CD4-positive, alpha-beta T cell (primary cell): Measurements from ENCODE around the gene ZNF215. TPM values are rescaled to one million over a fixed set of nuclear protein-coding genes. Genes with fewer than 3 reads are reported as not detected.

Experiments
- ATAC-seq: fragments of 200-7000 bp; cut with Tn5 transposase; one replicate; pipeline ENCODE4 v1.10.0; 2022; ENCODE audit warnings: mild to moderate bottlenecking; ENCODE audit not compliant: poor library complexity
- CTCF ChIA-PET: fragments of 350-600 bp; sonication (Branson Sonifier 250); formaldehyde crosslinking; loops from one replicate; lab custom pipeline; 2021; ENCODE audit warnings: antibody characterized with exemption, inconsistent platforms; lab: Charles Lee
- POLR2A ChIA-PET: fragments of 350-600 bp; sonication (Branson Sonifier 250); formaldehyde crosslinking; loops from one replicate; lab custom pipeline; 2021; ENCODE audit warnings: antibody characterized with exemption, inconsistent platforms; lab: Charles Lee
- DNase-seq, 14 experiments: peaks; one replicate each; pipeline ENCODE4 v3.0.0-alpha.2; 2013 to 2020; ENCODE audit warnings: mixed read lengths in 2 of 14
- H3K27ac ChIP-seq, 2 donors: one replicate each; pipeline versions ENCODE4 v1.5.1 to v1.7.0; 2013; ENCODE audit warnings: low read length in 2 of 2, low read depth in 1 of 2, mild to moderate bottlenecking in 1 of 2
- H3K27me3 ChIP-seq, 2 experiments: 1 replicate in 1 of 2; 2 replicates in 1 of 2; pipeline versions ENCODE4 v1.6.1 to v1.7.0; 2013; ENCODE audit warnings: low read length in 2 of 2, control low read depth in 1 of 2, mild to moderate bottlenecking in 1 of 2, moderate library complexity in 1 of 2; ENCODE audit not compliant: insufficient read depth in 2 of 2, control insufficient read depth in 1 of 2
- H3K36me3 ChIP-seq: one replicate; pipeline ENCODE4 v1.6.1; 2013; ENCODE audit warnings: low read length, control low read depth; ENCODE audit not compliant: insufficient read depth
- H3K4me1 ChIP-seq: one replicate; pipeline ENCODE4 v1.6.1; 2013; ENCODE audit warnings: low read length, control low read depth; ENCODE audit not compliant: insufficient read depth
- H3K4me3 ChIP-seq: one replicate; pipeline ENCODE4 v1.5.1; 2013; ENCODE audit warnings: mild to moderate bottlenecking, low read length, moderate library complexity
- H3K9me3 ChIP-seq, 2 experiments: 1 replicate in 1 of 2; 2 replicates in 1 of 2; pipeline versions ENCODE4 v1.6.1 to v1.7.0; 2013; ENCODE audit warnings: low read length in 2 of 2, mild to moderate bottlenecking in 2 of 2, control low read depth in 1 of 2, moderate library complexity in 1 of 2; ENCODE audit not compliant: control insufficient read depth in 1 of 2, insufficient read depth in 1 of 2
- H3K27ac Mint-ChIP-seq: one replicate; pipeline ENCODE4 v1.8.0; 2020; ENCODE audit warnings: mixed read lengths
- H3K27me3 Mint-ChIP-seq: one replicate; pipeline ENCODE4 v1.8.0; 2021; ENCODE audit warnings: mixed read lengths
- H3K36me3 Mint-ChIP-seq: one replicate; pipeline ENCODE4 v1.8.0; 2021; ENCODE audit warnings: low read depth, mixed read lengths
- H3K4me1 Mint-ChIP-seq: one replicate; pipeline ENCODE4 v1.8.0; 2021; ENCODE audit warnings: low read depth, mixed read lengths
- H3K4me3 Mint-ChIP-seq: one replicate; pipeline ENCODE4 v1.8.0; 2020; ENCODE audit warnings: mild to moderate bottlenecking, mixed read lengths
- H3K9me3 Mint-ChIP-seq: one replicate; pipeline ENCODE4 v1.8.0; 2020; ENCODE audit warnings: mixed read lengths
- intact Hi-C, 2 experiments: fragments of 100-400 bp; cut with DNase I in 1 of 2; cut with micrococcal nuclease in 1 of 2; formaldehyde crosslinking; loops; one replicate each; pipeline versions ENCODE4 v1.15.1 to v1.9.0; 2023 to 2025; cut with DNase I, micrococcal nuclease
- total RNA-seq, 174 experiments: library from RNA in 2 of 174; stranded (reverse) in 2 of 174; gene quantifications; one replicate each; pipeline ENCODE4 v1.2.3 and lab custom pipeline; 2021 to 2026
- TF ChIP-seq, protein P1 (sequence below): fragments of 200-600 bp; IDR thresholded peaks from one replicate; pipeline ENCODE4 v1.8.0; 2022; ENCODE audit warnings: antibody characterized with exemption, mild to moderate bottlenecking

The ZNF215 gene
- total RNA-seq, 2 experiments from 2014 or later, result 0.87 to 1.1 TPM

- Histone ChIP-seq H3K4me1 (no peaks in the 10 kb centered on the region), H3K27me3 (no peaks in the 10 kb centered on the region), H3K4me3 (no peak overlapping the region), H3K9me3 (peaks cover 0 to 6% of the 10 kb centered on the region in 2 experiments), H3K27ac (no peak overlapping the region), H3K36me3 (no peaks in the 10 kb centered on the region)
- Mint-ChIP-seq H3K4me3 (no peak overlapping the region), H3K36me3 (no peaks in the 10 kb centered on the region), H3K27ac (no peak overlapping the region), H3K4me1 (no peaks in the 10 kb centered on the region), H3K9me3 (peaks cover 3% of the 10 kb centered on the region), H3K27me3 (peaks cover 6% of the 10 kb centered on the region)
- TF ChIP-seq, protein P1, sequence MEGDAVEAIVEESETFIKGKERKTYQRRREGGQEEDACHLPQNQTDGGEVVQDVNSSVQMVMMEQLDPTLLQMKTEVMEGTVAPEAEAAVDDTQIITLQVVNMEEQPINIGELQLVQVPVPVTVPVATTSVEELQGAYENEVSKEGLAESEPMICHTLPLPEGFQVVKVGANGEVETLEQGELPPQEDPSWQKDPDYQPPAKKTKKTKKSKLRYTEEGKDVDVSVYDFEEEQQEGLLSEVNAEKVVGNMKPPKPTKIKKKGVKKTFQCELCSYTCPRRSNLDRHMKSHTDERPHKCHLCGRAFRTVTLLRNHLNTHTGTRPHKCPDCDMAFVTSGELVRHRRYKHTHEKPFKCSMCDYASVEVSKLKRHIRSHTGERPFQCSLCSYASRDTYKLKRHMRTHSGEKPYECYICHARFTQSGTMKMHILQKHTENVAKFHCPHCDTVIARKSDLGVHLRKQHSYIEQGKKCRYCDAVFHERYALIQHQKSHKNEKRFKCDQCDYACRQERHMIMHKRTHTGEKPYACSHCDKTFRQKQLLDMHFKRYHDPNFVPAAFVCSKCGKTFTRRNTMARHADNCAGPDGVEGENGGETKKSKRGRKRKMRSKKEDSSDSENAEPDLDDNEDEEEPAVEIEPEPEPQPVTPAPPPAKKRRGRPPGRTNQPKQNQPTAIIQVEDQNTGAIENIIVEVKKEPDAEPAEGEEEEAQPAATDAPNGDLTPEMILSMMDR, result no peak
- POLR2A ChIA-PET, result no interaction called here
- CTCF ChIA-PET, result interaction anchor here (1.2 kb wide), 1 partner anchor 11 kb away, joined by 4 read pairs; no protein-coding TSS in a partner anchor
- DNase-seq (no peak), ATAC-seq (no peak)
- intact Hi-C loops, result no loop called here
These were observed 37.4 kb upstream of the ZNF215 start for GRCh38 chr11:6888830-6889229.

DNA sequence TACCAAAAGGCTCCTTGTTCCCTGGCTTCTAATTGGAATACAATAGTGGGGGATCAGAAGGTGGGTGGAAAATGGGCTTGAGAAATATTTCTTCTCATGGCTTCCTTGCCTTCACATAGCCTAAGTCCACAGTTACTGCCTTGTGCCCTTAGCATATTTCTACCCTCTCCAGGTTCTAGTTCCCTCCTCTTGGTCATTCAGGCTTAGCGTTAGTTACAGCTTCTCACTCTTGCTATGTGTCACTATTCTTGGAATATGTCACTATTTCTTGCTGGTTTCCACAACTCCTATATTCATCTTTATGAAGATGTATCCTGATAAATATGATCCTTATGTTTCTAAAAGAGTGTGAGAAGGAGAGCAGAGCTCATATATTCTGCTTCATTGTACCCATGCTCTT lies 36.4 kb upstream of the ZNF215 start:
- H3K4me1 ChIP-seq, result no peaks in the 10 kb centered on the region
- Mint-ChIP-seq H3K27ac (no peak overlapping the region), H3K36me3 (no peaks in the 10 kb centered on the region), H3K4me1 (no peaks in the 10 kb centered on the region), H3K27me3 (peaks cover 4% of the 10 kb centered on the region), H3K9me3 (peaks cover 3% of the 10 kb centered on the region), H3K4me3 (no peak overlapping the region)
- no peak overlapping the region for H3K4me3 ChIP-seq
- ChIA-PET CTCF (interaction anchor here (1.2 kb wide), 1 partner anchor 10 kb away, joined by 4 read pairs; no protein-coding TSS in a partner anchor), POLR2A (no interaction called here)
- DNase-seq, result no peak
- no peak for ATAC-seq
- intact Hi-C loops, result no loop called here
- no peaks in the 10 kb centered on the region for H3K27me3 ChIP-seq
- H3K9me3 ChIP-seq, result peaks cover 0 to 6% of the 10 kb centered on the region in 2 experiments
- TF ChIP-seq, protein P1, result no peak
- no peaks in the 10 kb centered on the region for H3K36me3 ChIP-seq
- H3K27ac ChIP-seq, result no peak overlapping the region

DNA sequence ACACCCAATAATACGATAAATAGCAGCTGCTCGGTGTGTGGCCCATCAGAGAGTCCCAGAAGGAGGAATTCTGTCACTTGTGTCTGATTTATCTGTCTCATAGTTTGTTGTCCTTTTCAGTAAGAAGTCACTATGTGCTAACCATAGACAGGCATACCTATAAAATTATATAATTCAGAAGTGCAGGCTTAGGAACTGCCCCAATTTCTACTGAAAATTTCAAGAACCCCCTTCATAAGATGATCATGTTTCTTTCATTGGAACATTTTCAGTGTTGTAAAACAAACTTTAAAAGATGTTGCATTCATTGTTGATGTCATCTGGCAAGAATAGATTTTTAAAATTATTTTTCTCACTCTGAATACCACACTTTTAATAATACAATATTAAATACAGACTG lies 33.8 kb upstream of the ZNF215 start, which contains the start of gene OR2D2:
Gene OR2D2, minus strand, starts transcription at position 101 of the 400 bp plus-strand sequence. Its CDS starts 0 bp downstream, at position 101.
- intact Hi-C loops, result no loop called here
- Mint-ChIP-seq H3K27ac (no peak within 1 kb of the TSS), H3K4me3 (no peak within 1 kb of the TSS), H3K9me3 (no peaks in the 10 kb centered on the region), H3K27me3 (peaks cover 8% of the 10 kb centered on the region), H3K4me1 (no peaks in the 10 kb centered on the region), H3K36me3 (no peaks in the 10 kb centered on the region)
- no peaks in the 10 kb centered on the region for H3K36me3 ChIP-seq
- H3K27ac ChIP-seq, result no peak within 1 kb of the TSS
- no peak for ATAC-seq
- H3K4me3 ChIP-seq, result no peak within 1 kb of the TSS
- peaks cover 0 to 6% of the 10 kb centered on the region in 2 experiments for H3K9me3 ChIP-seq
- H3K4me1 ChIP-seq, result no peaks in the 10 kb centered on the region
- H3K27me3 ChIP-seq, result no peaks in the 10 kb centered on the region
- CTCF ChIA-PET, result no interaction called here
- TF ChIP-seq, protein P1, result no peak
- POLR2A ChIA-PET, result no interaction called here
- DNase-seq, result no peak
